K562 (cell line): ENCODE results near the gene PDLIM5. TPM values are rescaled to one million over a fixed set of nuclear protein-coding genes. Genes with fewer than 3 reads are reported as not detected.
A peak's percentile ranks its signal among the peaks of the same experiment; 100 is the strongest.

Experiments used
- CBX1 ChIP-seq: sonication (generic); IDR thresholded peaks from 2 replicates; pipeline ENCODE4 v1.6.1; 2016; ENCODE audit warnings: antibody characterized with exemption, low read depth, mild to moderate bottlenecking
- CBX3 ChIP-seq, 2 experiments: IDR thresholded peaks; 1 replicate in 1 of 2; 2 replicates in 1 of 2; pipeline ENCODE4 v1.6.1; 2012; ENCODE audit warnings: inconsistent platforms in 2 of 2, low read length in 2 of 2, borderline replicate concordance in 1 of 2, control low read depth in 1 of 2
- CEBPG ChIP-seq, 3 experiments: fragments of 200-800 bp in 1 of 3; sonication (Bioruptor generic) in 1 of 3; sonication (generic) in 1 of 3; formaldehyde crosslinking in 1 of 3; IDR thresholded peaks in 2 of 3; conservative IDR thresholded peaks in 1 of 3; 2 replicates each; pipeline versions ENCODE4 v1.6.1 to v1.8.0; 2016 to 2022; ENCODE audit warnings: missing compliant biosample characterization in 2 of 3, missing genetic modification characterization in 2 of 3, mild to moderate bottlenecking in 1 of 3, missing genetic modification reagents in 1 of 3
- DDX20 ChIP-seq: fragments of 450-650 bp; IDR thresholded peaks from 2 replicates; pipeline ENCODE4 v1.6.1; 2016; ENCODE audit warnings: missing genetic modification characterization, low read depth, mild to moderate bottlenecking, missing compliant biosample characterization, moderate library complexity
- DNMT1 ChIP-seq: fragments of 450-650 bp; IDR thresholded peaks from 2 replicates; pipeline ENCODE4 v1.6.1; 2016; ENCODE audit warnings: antibody characterized with exemption, mild to moderate bottlenecking
- HDAC1 ChIP-seq, 2 experiments: fragments of 450-650 bp; IDR thresholded peaks; 2 replicates each; pipeline ENCODE4 v1.6.1; 2016 to 2017; ENCODE audit warnings: inconsistent platforms in 1 of 2, mild to moderate bottlenecking in 1 of 2, moderate library complexity in 1 of 2
- HDAC2 ChIP-seq: fragments of 450-650 bp; IDR thresholded peaks from 2 replicates; pipeline ENCODE4 v1.6.1; 2016; ENCODE audit warnings: mild to moderate bottlenecking
- HES1 ChIP-seq: fragments of 450-650 bp; IDR thresholded peaks from 2 replicates; pipeline ENCODE4 v1.6.1; 2016; ENCODE audit warnings: low read depth, mild to moderate bottlenecking, moderate library complexity
- HMBOX1 ChIP-seq: sonication (generic); IDR thresholded peaks from 2 replicates; pipeline ENCODE4 v1.6.1; 2016
- KDM1A ChIP-seq, 2 experiments: fragments of 450-650 bp; IDR thresholded peaks; 2 replicates each; pipeline ENCODE4 v1.6.1; 2016; ENCODE audit warnings: mild to moderate bottlenecking in 2 of 2
- MYC ChIP-seq, 2 experiments: fragments of 250-450 bp in 1 of 2; sonication (Bioruptor Pico) in 1 of 2; IDR thresholded peaks; 2 replicates each; pipeline versions ENCODE4 v1.5.1 to v1.6.1; 2012 to 2021; ENCODE audit warnings: low read depth in 2 of 2, borderline replicate concordance in 1 of 2, improper control_type of control experiment in 1 of 2, low read length in 1 of 2, mild to moderate bottlenecking in 1 of 2, moderate library complexity in 1 of 2
- NCOA1 ChIP-seq: fragments of 450-650 bp; IDR thresholded peaks from 2 replicates; pipeline ENCODE4 v1.6.1; 2016; ENCODE audit warnings: low read depth
- NFE2L1 ChIP-seq: fragments of 450-650 bp; IDR thresholded peaks from 2 replicates; pipeline ENCODE4 v1.6.1; 2016; ENCODE audit warnings: missing genetic modification characterization, low read depth, mild to moderate bottlenecking, missing compliant biosample characterization, moderate library complexity, borderline replicate concordance
- RCOR1 ChIP-seq, 2 experiments: IDR thresholded peaks; 2 replicates each; pipeline ENCODE4 v1.6.1; 2012; ENCODE audit warnings: low read depth in 2 of 2, low read length in 2 of 2, borderline replicate concordance in 1 of 2, improper control_type of control experiment in 1 of 2
- SMAD4 ChIP-seq: fragments of 250-450 bp; sonication (Bioruptor Pico); conservative IDR thresholded peaks from 2 replicates; pipeline ENCODE4 v1.8.0; 2021; ENCODE audit warnings: inconsistent platforms, mild to moderate bottlenecking, moderate library complexity
- TEAD4 ChIP-seq, 2 experiments: sonication (generic) in 1 of 2; formaldehyde crosslinking in 1 of 2; IDR thresholded peaks; 2 replicates each; pipeline versions ENCODE4 v1.6.1 to v1.8.0; 2012 to 2022; ENCODE audit warnings: borderline replicate concordance in 1 of 2, inconsistent platforms in 1 of 2, low read length in 1 of 2, mild to moderate bottlenecking in 1 of 2, missing genetic modification reagents in 1 of 2
- ZNF311 ChIP-seq: fragments of 250-450 bp; sonication (Bioruptor Pico); IDR thresholded peaks from 2 replicates; pipeline ENCODE4 v1.4.0; 2020; ENCODE audit warnings: mild to moderate bottlenecking, moderate library complexity
- polyA plus RNA-seq, 8 experiments: library from polyadenylated mRNA; depleted of rRNA in 4 of 8; stranded (reverse) in 5 of 8; unstranded in 3 of 8; fragments of >200 nt; fragmentation: Nextera tagmentation in 2 of 8; fragmentation: Illumina TruSeq in 1 of 8; extraction: Ambion mirVana in 2 of 8; extraction: Trizol in 1 of 8; gene quantifications; 2 replicates each; pipeline versions ENCODE4 v1.2.1 to v1.2.3, GENCODE V29; 2011 to 2014; ENCODE audit warnings: inconsistent platforms in 1 of 8, missing spikeins in 1 of 8
- total RNA-seq, 7 experiments: library from RNA; depleted of rRNA in 6 of 7; stranded (reverse); fragments of >200 nt in 6 of 7; fragmentation: Illumina TruSeq in 2 of 7; extraction: Trizol in 2 of 7; gene quantifications; 2 replicates each; pipeline versions ENCODE4 v1.2.1 to v1.2.3, GENCODE V29; 2011 to 2021; ENCODE audit warnings: low replicate concordance in 1 of 7
- TF ChIP-seq, protein P1 (sequence below), 2 experiments: fragments of 450-650 bp in 1 of 2; sonication (generic) in 1 of 2; formaldehyde crosslinking in 1 of 2; IDR thresholded peaks in 1 of 2; conservative IDR thresholded peaks in 1 of 2; 2 replicates each; pipeline versions ENCODE4 v1.6.1 to v1.8.1; 2016 to 2023; ENCODE audit warnings: mild to moderate bottlenecking in 2 of 2, moderate library complexity in 2 of 2, inconsistent platforms in 1 of 2, missing genetic modification reagents in 1 of 2
- TF ChIP-seq, protein P2 (sequence below), 2 experiments: fragments of 450-650 bp; IDR thresholded peaks; 2 replicates each; pipeline ENCODE4 v1.6.1; 2016

Gene PDLIM5
- total and polyA plus RNA-seq, 9 of the 15 experiments (the other 6 are each of a cell fraction or from before 2014, with no cell fraction given), result 36.9 to 127 (median 62.5) TPM

GRCh38 chr4:94550352-94550751 is 98.6 kb downstream of the PDLIM5 start (continued):
- TF ChIP-seq, protein P1, sequence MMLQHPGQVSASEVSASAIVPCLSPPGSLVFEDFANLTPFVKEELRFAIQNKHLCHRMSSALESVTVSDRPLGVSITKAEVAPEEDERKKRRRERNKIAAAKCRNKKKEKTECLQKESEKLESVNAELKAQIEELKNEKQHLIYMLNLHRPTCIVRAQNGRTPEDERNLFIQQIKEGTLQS (IDR thresholded peaks at IDR 0.05), result peak; percentile 29; the same call in 1 of the 2 replicates
- TF ChIP-seq, protein P1 (CRISPR knock-in tag; conservative IDR thresholded peaks at IDR 0.05), result no peak
- TF ChIP-seq CEBPG (CRISPR knock-in tag; IDR thresholded peaks at IDR 0.05) (0 out of 2 replicates have a peak, but pooled peaks have one; percentile 11), CEBPG (tag; conservative IDR thresholded peaks at IDR 0.05 in 1 of 2, IDR thresholded peaks at IDR 0.05 in 1 of 2) (no peak), NCOA1 (peak; percentile 78; the same call in 1 of the 2 replicates), HMBOX1 (peak; percentile 89), KDM1A (IDR thresholded peaks at IDR 0.05) (peak; percentile 98 to 99), CBX3 (IDR thresholded peaks at IDR 0.05; ENCODE audit: borderline replicate concordance in 1 of 2, low read length in 2 of 2) (0 out of 3 replicates have a peak, but pooled peaks of 1 of the 2 experiments have one; percentile 37), TEAD4 (IDR thresholded peaks at IDR 0.05; ENCODE audit: low read length) (peak; percentile 98), TEAD4 (CRISPR knock-in tag; IDR thresholded peaks at IDR 0.05; ENCODE audit: borderline replicate concordance) (no peak), HES1 (peak; percentile 68; the same call in 1 of the 2 replicates), HDAC1 (IDR thresholded peaks at IDR 0.05) (peak; percentile 18 to 94; a peak in 3 of 4 replicates), MYC (IDR thresholded peaks at IDR 0.05; ENCODE audit: low read depth, low read length) (peak; percentile 39; the same call in 1 of the 2 replicates), MYC (CRISPR knock-in tag; IDR thresholded peaks at IDR 0.05; ENCODE audit: borderline replicate concordance, low read depth) (no peak), NFE2L1 (tag) (no peak), DNMT1 (no peak), SMAD4 (CRISPR knock-in tag) (0 out of 2 replicates have a peak, but pooled peaks have one; percentile 44), ZNF311 (no peak), DDX20 (tag) (no peak), HDAC2 (peak; percentile 95), RCOR1 (IDR thresholded peaks at IDR 0.05; ENCODE audit: borderline replicate concordance in 1 of 2, low read depth in 2 of 2, low read length in 2 of 2) (peak; percentile 93 to 99), CBX1 (no peak)
- TF ChIP-seq, protein P2, sequence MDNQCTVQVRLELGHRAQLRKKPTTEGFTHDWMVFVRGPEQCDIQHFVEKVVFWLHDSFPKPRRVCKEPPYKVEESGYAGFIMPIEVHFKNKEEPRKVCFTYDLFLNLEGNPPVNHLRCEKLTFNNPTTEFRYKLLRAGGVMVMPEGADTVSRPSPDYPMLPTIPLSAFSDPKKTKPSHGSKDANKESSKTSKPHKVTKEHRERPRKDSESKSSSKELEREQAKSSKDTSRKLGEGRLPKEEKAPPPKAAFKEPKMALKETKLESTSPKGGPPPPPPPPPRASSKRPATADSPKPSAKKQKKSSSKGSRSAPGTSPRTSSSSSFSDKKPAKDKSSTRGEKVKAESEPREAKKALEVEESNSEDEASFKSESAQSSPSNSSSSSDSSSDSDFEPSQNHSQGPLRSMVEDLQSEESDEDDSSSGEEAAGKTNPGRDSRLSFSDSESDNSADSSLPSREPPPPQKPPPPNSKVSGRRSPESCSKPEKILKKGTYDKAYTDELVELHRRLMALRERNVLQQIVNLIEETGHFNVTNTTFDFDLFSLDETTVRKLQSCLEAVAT (IDR thresholded peaks at IDR 0.05), result peak in 1 of 2 experiments; percentile 37; a peak in 1 of 4 replicates
